Fibroblast of the aortic adventitia (primary cell): ENCODE measurements around the gene AARS2. TPM values are rescaled to one million over a fixed set of nuclear protein-coding genes. Genes with fewer than 3 reads are reported as not detected.
A peak's percentile ranks its signal among the peaks of the same experiment; 100 is the strongest.

Experiments used
- DNase-seq: peaks from one replicate; pipeline ENCODE4 v3.0.0-alpha.2; 2010; ENCODE audit warnings: low read depth
- H3K4me3 ChIP-seq: 2 replicates; pipeline ENCODE4 v1.5.1; 2011; ENCODE audit warnings: low read depth, mild to moderate bottlenecking, control low read depth, low read length, moderate library complexity
- total RNA-seq: library from RNA; depleted of rRNA; stranded (reverse); fragments of >200 nt; gene quantifications from 2 replicates; pipeline ENCODE4 v1.2.3, GENCODE V29; 2012; ENCODE audit warnings: low replicate concordance
- TF ChIP-seq, protein P1 (sequence below): IDR thresholded peaks from 2 replicates; pipeline ENCODE4 v1.5.1; 2011; ENCODE audit warnings: mild to moderate bottlenecking, low read length, control low read depth, inconsistent platforms; ENCODE audit not compliant: insufficient read depth

The AARS2 gene
- total RNA-seq, 1 donor: 12.7 TPM

DNA sequence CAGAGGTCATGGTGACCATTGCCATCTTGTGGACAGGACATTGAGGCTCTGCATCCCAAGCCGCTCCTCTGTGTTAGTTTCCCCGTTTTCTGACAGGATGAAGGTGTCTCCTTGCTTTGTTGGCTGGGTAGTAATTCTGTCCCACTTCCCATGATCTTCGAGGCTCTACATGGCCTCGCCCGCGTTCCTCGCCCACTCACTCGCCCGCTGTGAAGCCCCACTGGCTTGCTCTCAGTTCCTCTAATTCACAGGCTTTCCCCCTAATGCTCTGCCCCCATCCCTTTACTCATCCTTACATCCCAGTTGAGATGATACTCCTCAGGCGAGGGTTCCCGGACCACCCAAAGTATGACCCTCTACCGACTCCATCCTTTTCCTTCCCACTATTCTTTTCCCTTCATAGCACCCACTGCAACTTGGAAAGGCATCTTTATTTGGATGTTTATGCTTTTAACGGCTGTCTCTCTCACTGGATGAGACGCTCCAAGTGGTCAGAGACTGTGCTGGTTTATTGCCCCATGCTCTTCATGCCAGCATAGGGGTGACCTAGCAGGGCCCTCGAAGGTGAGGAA lies 55.3 kb downstream of the AARS2 start:
- H3K4me3 ChIP-seq: peak overlapping the region; percentile 64
- TF ChIP-seq, protein P1, sequence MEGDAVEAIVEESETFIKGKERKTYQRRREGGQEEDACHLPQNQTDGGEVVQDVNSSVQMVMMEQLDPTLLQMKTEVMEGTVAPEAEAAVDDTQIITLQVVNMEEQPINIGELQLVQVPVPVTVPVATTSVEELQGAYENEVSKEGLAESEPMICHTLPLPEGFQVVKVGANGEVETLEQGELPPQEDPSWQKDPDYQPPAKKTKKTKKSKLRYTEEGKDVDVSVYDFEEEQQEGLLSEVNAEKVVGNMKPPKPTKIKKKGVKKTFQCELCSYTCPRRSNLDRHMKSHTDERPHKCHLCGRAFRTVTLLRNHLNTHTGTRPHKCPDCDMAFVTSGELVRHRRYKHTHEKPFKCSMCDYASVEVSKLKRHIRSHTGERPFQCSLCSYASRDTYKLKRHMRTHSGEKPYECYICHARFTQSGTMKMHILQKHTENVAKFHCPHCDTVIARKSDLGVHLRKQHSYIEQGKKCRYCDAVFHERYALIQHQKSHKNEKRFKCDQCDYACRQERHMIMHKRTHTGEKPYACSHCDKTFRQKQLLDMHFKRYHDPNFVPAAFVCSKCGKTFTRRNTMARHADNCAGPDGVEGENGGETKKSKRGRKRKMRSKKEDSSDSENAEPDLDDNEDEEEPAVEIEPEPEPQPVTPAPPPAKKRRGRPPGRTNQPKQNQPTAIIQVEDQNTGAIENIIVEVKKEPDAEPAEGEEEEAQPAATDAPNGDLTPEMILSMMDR: no peak
- DNase-seq: no peak

- TF ChIP-seq, protein P1: peak; percentile 50
- peak; percentile 56 for DNase-seq
- peak within 1 kb of the TSS; percentile 92 for H3K4me3 ChIP-seq
Measured at GRCh38 chr6:44257025-44257752, 56.0 kb downstream of the AARS2 start, which contains the start of gene SLC35B2. TSS of gene SLC35B2 (minus strand) at chr6:44257528. CDS start at chr6:44257410, 118 bp downstream.

- TF ChIP-seq, protein P1: no peak
- no peak for DNase-seq
- peak overlapping the region; percentile 92 for H3K4me3 ChIP-seq
Measured at GRCh38 chr6:44256775-44257024, 56.4 kb downstream of the AARS2 start.

DNA sequence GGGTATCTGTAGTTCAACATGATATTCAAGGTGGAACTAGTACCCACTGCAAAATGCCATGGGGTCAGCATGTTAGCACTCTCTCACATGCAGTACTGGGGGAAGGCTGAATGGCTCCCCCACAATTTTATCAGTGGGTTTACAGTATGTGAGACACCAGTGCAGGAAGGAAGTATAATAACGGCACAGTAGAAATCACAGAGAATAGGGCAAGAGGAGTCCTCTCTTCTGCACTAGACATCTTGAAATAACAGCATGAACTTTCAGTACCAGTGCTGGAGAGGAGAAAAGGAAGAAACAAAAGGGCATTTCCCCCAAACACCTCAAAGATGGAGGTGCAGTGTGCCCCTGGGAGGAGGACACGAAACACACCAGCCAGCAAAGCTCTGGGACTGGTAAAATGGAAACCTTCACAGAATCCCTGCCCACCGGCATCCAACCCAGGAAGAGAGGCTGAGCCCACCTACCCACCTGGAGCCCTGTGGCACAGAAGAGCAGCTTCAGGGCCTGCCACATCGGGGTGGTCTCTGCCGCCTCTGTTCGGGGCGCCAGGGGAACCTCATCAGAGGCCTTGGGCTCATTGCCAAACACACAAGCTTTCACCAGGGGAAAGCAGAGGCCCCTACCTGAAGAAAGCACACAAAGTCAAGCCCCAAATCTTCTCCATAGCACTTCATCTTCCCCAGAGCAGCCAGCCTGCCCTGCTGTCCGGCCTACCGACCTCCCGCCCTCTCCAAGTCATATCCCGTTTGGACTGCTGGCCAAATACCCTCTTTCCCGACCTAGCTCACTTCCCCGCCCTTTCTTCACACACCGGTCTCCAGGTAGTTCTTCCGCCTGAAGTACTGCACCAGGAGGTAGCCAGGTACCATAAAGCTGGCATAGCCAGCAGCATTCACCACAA lies 57.0 kb downstream of the AARS2 start:
- no peak for DNase-seq
- TF ChIP-seq, protein P1: no peak
- H3K4me3 ChIP-seq: peak overlapping the region; percentile 92

- peak overlapping the region; percentile 13 for H3K4me3 ChIP-seq
- DNase-seq: no peak
Measured at GRCh38 chr6:44255105-44255808, 57.9 kb downstream of the AARS2 start.

More at GRCh38 chr6:44255105-44255808, 57.9 kb downstream of the AARS2 start:
- TF ChIP-seq, protein P1: no peak
